Naive B cell (primary cell): ENCODE results near the gene SBF1. TPM values are rescaled to one million over a fixed set of nuclear protein-coding genes. Genes with fewer than 3 reads are reported as not detected.

Source experiments
- ATAC-seq, 2 donors: fragments of 150-1000 bp; cut with Tn5 transposase; 2 replicates each; pipeline ENCODE4 v1.10.0; 2021; ENCODE audit warnings: low read depth in 2 of 2, mild to moderate bottlenecking in 2 of 2, moderate library complexity in 2 of 2
- DNase-seq: peaks from one replicate; pipeline ENCODE4 v3.0.0; 2022
- H3K27ac Mint-ChIP-seq, 6 donors: one replicate each; pipeline ENCODE4 v1.8.0; 2020 to 2022; ENCODE audit warnings: mild to moderate bottlenecking in 6 of 6, mixed read lengths in 6 of 6, moderate library complexity in 5 of 6, inconsistent platforms in 2 of 6
- H3K27me3 Mint-ChIP-seq, 3 donors: one replicate each; pipeline ENCODE4 v1.8.0; 2021 to 2022; ENCODE audit warnings: mixed read lengths in 3 of 3, mild to moderate bottlenecking in 1 of 3
- H3K36me3 Mint-ChIP-seq, 2 donors: one replicate each; pipeline ENCODE4 v1.8.0; 2020 to 2022; ENCODE audit warnings: mixed read lengths in 2 of 2, inconsistent platforms in 1 of 2, mild to moderate bottlenecking in 1 of 2
- H3K4me1 Mint-ChIP-seq, 3 donors: one replicate each; pipeline ENCODE4 v1.8.0; 2020 to 2022; ENCODE audit warnings: mixed read lengths in 3 of 3, inconsistent platforms in 1 of 3, mild to moderate bottlenecking in 1 of 3, moderate library complexity in 1 of 3
- H3K4me3 Mint-ChIP-seq, 8 donors: one replicate each; pipeline ENCODE4 v1.8.0; 2020 to 2022; ENCODE audit warnings: mild to moderate bottlenecking in 8 of 8, mixed read lengths in 8 of 8, moderate library complexity in 8 of 8, inconsistent platforms in 2 of 8
- H3K9me3 Mint-ChIP-seq, 7 donors: one replicate each; pipeline ENCODE4 v1.8.0; 2020 to 2022; ENCODE audit warnings: mixed read lengths in 7 of 7, mild to moderate bottlenecking in 5 of 7, inconsistent platforms in 2 of 7, moderate library complexity in 1 of 7
- polyA plus RNA-seq, 6 donors: library from polyadenylated mRNA; unstranded; fragments of 300-500 nt; fragmentation: Illumina TruSeq; gene quantifications; one replicate each; pipeline ENCODE4 v1.2.3, GENCODE V29; 2021; ENCODE audit warnings: low read depth in 6 of 6

SBF1 gene
- polyA plus RNA-seq, 6 donors from 2014 or later: 6.9 to 26.6 (median 11.4) TPM

GRCh38 chr22:50517495-50518260 lies 42.8 kb upstream of the SBF1 start:
- no peak for DNase-seq
- no peak for ATAC-seq
- H3K27me3 Mint-ChIP-seq: no peaks in the 10 kb centered on the region
- H3K27ac Mint-ChIP-seq: no peak overlapping the region
- H3K36me3 Mint-ChIP-seq: peaks cover 0 to 5% of the 10 kb centered on the region in 2 donors
- no peak overlapping the region for H3K4me3 Mint-ChIP-seq
- no peaks in the 10 kb centered on the region for H3K9me3 Mint-ChIP-seq
- peaks cover 17 to 25% (median 22%) of the 10 kb centered on the region in 3 donors for H3K4me1 Mint-ChIP-seq

GRCh38 chr22:50516891-50517290 lies 42.1 kb upstream of the SBF1 start:
- H3K27me3 Mint-ChIP-seq: no peaks in the 10 kb centered on the region
- peaks cover 0 to 5% of the 10 kb centered on the region in 2 donors for H3K36me3 Mint-ChIP-seq
- ATAC-seq (no peak), DNase-seq (no peak)
- H3K9me3 Mint-ChIP-seq: no peaks in the 10 kb centered on the region
- peaks cover 17 to 23% (median 20%) of the 10 kb centered on the region in 3 donors for H3K4me1 Mint-ChIP-seq
- no peak overlapping the region for H3K4me3 Mint-ChIP-seq
- H3K27ac Mint-ChIP-seq: no peak overlapping the region

- H3K4me1 Mint-ChIP-seq: peaks cover 16 to 23% (median 20%) of the 10 kb centered on the region in 3 donors
- no peak for DNase-seq
- H3K9me3 Mint-ChIP-seq: no peaks in the 10 kb centered on the region
- ATAC-seq: no peak
- H3K27ac Mint-ChIP-seq: no peak overlapping the region
- peaks cover 0 to 5% of the 10 kb centered on the region in 2 donors for H3K36me3 Mint-ChIP-seq
- no peaks in the 10 kb centered on the region for H3K27me3 Mint-ChIP-seq
- peak overlapping the region in 1 of 8 donors; percentile 27 for H3K4me3 Mint-ChIP-seq
Observed at GRCh38 chr22:50516068-50516467, 41.2 kb upstream of the SBF1 start.

GRCh38 chr22:50513175-50513574 lies 38.3 kb upstream of the SBF1 start:
- ATAC-seq (no peak), DNase-seq (no peak)
- Mint-ChIP-seq H3K4me1 (peaks cover 28 to 35% (median 31%) of the 10 kb centered on the region in 3 donors), H3K36me3 (peaks cover 0 to 5% of the 10 kb centered on the region in 2 donors), H3K9me3 (no peaks in the 10 kb centered on the region), H3K27me3 (no peaks in the 10 kb centered on the region), H3K4me3 (no peak overlapping the region), H3K27ac (no peak overlapping the region)

- ATAC-seq (no peak), DNase-seq (no peak)
- peak overlapping the region; percentile 91 to 98 (median 96) for H3K4me3 Mint-ChIP-seq
- H3K4me1 Mint-ChIP-seq: peaks cover 18 to 26% (median 23%) of the 10 kb centered on the region in 3 donors
- H3K27ac Mint-ChIP-seq: peak overlapping the region; percentile 94 to 99 (median 98)
- no peaks in the 10 kb centered on the region for H3K36me3 Mint-ChIP-seq
- H3K27me3 Mint-ChIP-seq: no peaks in the 10 kb centered on the region
- no peaks in the 10 kb centered on the region for H3K9me3 Mint-ChIP-seq
Observed at GRCh38 chr22:50508897-50509296, 34.1 kb upstream of the SBF1 start.

GRCh38 chr22:50507991-50508884 lies 33.4 kb upstream of the SBF1 start, which contains the start of gene NCAPH2:
TSS of gene NCAPH2 (plus strand) at chr22:50508224. CDS start at chr22:50508338, 114 bp downstream.
- Mint-ChIP-seq H3K27ac (peak within 1 kb of the TSS; percentile 95 to 99 (median 99)), H3K4me1 (peaks cover 18 to 24% (median 20%) of the 10 kb centered on the region in 3 donors), H3K4me3 (peak within 1 kb of the TSS; percentile 95 to 98 (median 96)), H3K36me3 (no peaks in the 10 kb centered on the region), H3K27me3 (no peaks in the 10 kb centered on the region), H3K9me3 (no peaks in the 10 kb centered on the region)
- DNase-seq: peak; percentile 97
- peak; percentile 66 to 71 for ATAC-seq

- no peaks in the 10 kb centered on the region for H3K36me3 Mint-ChIP-seq
- ATAC-seq: peak; percentile 72 to 74
- no peaks in the 10 kb centered on the region for H3K9me3 Mint-ChIP-seq
- no peaks in the 10 kb centered on the region for H3K27me3 Mint-ChIP-seq
- DNase-seq: peak; percentile 87
- H3K27ac Mint-ChIP-seq: peak within 1 kb of the TSS; percentile 95 to 99 (median 99)
- peaks cover 18 to 24% (median 20%) of the 10 kb centered on the region in 3 donors for H3K4me1 Mint-ChIP-seq
- H3K4me3 Mint-ChIP-seq: peak within 1 kb of the TSS; percentile 95 to 98 (median 96)
Observed at GRCh38 chr22:50507421-50507990, 32.7 kb upstream of the SBF1 start, which contains the start of gene LMF2. TSS of gene LMF2 (minus strand) at chr22:50507702. CDS start at chr22:50507675, 27 bp downstream.

GRCh38 chr22:50506611-50507420 lies 32.0 kb upstream of the SBF1 start:
- H3K27ac Mint-ChIP-seq: peak overlapping the region; percentile 92 to 99 (median 96)
- H3K4me1 Mint-ChIP-seq: peaks cover 18 to 20% (median 19%) of the 10 kb centered on the region in 3 donors
- ATAC-seq (no peak), DNase-seq (no peak)
- H3K9me3 Mint-ChIP-seq: no peaks in the 10 kb centered on the region
- no peaks in the 10 kb centered on the region for H3K27me3 Mint-ChIP-seq
- no peaks in the 10 kb centered on the region for H3K36me3 Mint-ChIP-seq
- peak overlapping the region; percentile 95 to 98 (median 96) for H3K4me3 Mint-ChIP-seq

- H3K27ac Mint-ChIP-seq: peak overlapping the region in 2 of 6 donors; percentile 51 to 57
- H3K27me3 Mint-ChIP-seq: no peaks in the 10 kb centered on the region
- H3K4me1 Mint-ChIP-seq: peaks cover 18 to 20% (median 19%) of the 10 kb centered on the region in 3 donors
- DNase-seq: no peak
- no peak for ATAC-seq
- no peaks in the 10 kb centered on the region for H3K36me3 Mint-ChIP-seq
- no peaks in the 10 kb centered on the region for H3K9me3 Mint-ChIP-seq
- peak overlapping the region in 7 of 8 donors; percentile 73 to 98 (median 96) for H3K4me3 Mint-ChIP-seq
Observed at GRCh38 chr22:50505776-50506610, 31.2 kb upstream of the SBF1 start.

GRCh38 chr22:50505276-50505775 lies 30.5 kb upstream of the SBF1 start:
- no peak overlapping the region for H3K27ac Mint-ChIP-seq
- DNase-seq (no peak), ATAC-seq (no peak)
- H3K36me3 Mint-ChIP-seq: no peaks in the 10 kb centered on the region
- peaks cover 18 to 20% (median 19%) of the 10 kb centered on the region in 3 donors for H3K4me1 Mint-ChIP-seq
- no peaks in the 10 kb centered on the region for H3K9me3 Mint-ChIP-seq
- no peaks in the 10 kb centered on the region for H3K27me3 Mint-ChIP-seq
- peak overlapping the region in 4 of 8 donors; percentile 12 to 96 (median 22) for H3K4me3 Mint-ChIP-seq

GRCh38 chr22:50504369-50505211 lies 29.8 kb upstream of the SBF1 start:
- Mint-ChIP-seq H3K9me3 (no peaks in the 10 kb centered on the region), H3K27me3 (no peaks in the 10 kb centered on the region), H3K4me3 (no peak overlapping the region), H3K36me3 (no peaks in the 10 kb centered on the region), H3K27ac (no peak overlapping the region), H3K4me1 (peaks cover 18% of the 10 kb centered on the region in 3 donors)
- ATAC-seq: no peak
- no peak for DNase-seq
